Thyroid gland (tissue), 4 donors: ENCODE measurements around the gene HS6ST3.

Experiments used
- CTCF ChIP-seq, 6 experiments: fragments of 200-600 bp in 3 of 6; fragments of 450-650 bp in 3 of 6; sonication (generic) in 3 of 6; IDR thresholded peaks; one replicate each; pipeline ENCODE4 v1.5.1; 2016 to 2019; ENCODE audit warnings: antibody characterized with exemption in 6 of 6, mild to moderate bottlenecking in 2 of 6, inconsistent platforms in 1 of 6, moderate library complexity in 1 of 6
- POLR2A ChIP-seq, 2 donors: fragments of 450-650 bp; IDR thresholded peaks; one replicate each; pipeline ENCODE4 v1.6.1; 2017; ENCODE audit warnings: antibody characterized with exemption in 2 of 2, mild to moderate bottlenecking in 2 of 2, moderate library complexity in 1 of 2

DNA sequence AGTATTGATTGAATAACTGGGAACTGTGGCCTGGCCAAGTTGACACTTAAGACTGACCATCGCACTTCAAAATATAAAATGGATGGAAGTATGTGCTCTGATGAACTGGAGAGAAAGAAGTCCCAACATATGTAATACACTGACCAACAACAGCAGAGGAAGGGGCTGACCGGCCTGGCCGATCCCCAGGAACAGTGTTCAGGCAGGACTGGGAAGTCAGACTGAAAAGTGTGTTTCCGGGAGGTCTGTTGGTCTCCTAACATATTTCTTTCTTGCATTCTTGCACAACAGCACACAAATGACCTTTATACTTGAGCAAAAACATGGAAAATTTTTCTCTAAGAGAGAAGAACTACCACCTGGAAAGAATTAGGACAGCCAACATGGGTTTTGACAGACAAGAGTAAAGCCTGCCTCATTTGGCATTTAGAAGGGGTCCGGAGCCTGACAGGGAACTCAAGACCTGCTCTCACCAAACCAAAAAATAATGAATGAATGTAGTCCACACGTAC is 606.5 kb downstream of the HS6ST3 start:
- no peak for TF ChIP-seq POLR2A (IDR thresholded peaks at IDR 0.05)
- TF ChIP-seq CTCF (IDR thresholded peaks at IDR 0.05), result no peak
